ENCODE data around the gene SHC1. TPM values are rescaled to one million over a fixed set of nuclear protein-coding genes. Genes with fewer than 3 reads are reported as not detected.

The SHC1 gene
- total and polyA plus RNA-seq, 2 donors (not counting 1 experiment from before 2014, with no cell fraction given) = 50.1 to 61.4 TPM

DNA sequence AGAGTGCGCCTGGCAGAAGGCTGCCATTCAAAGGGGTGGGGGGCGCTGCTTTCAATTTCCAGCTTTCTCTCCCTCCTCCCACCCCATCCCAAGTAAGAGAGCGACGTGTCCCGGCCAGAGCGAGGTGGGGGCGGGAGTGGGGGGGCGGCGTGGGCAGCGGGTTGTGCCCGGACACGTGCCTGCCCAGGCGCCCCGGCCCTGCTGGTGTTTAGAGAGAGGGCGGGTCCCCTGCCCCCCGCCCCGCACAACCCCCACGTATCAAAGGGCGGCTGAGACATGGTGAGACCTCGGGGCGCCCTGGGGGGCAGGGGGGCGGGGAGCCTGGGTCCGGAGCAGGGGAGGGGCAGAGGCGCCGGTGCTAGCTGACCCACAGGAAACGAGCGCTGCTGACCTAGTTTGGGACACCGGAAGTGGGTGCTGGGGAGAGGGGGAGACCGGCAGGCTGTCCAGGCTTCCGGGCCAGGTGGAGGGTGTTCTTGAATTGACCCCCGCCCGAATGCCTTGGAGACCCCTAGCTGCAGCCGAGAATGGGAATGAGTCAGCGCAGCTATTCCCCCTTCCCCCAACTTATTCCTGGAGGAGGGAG, 33.3 kb upstream of the SHC1 start:
- no peaks in the 10 kb centered on the region for H3K9me3 ChIP-seq (ENCODE audit: control extremely low read depth in 1 of 3, control insufficient read depth in 2 of 3, insufficient read depth in 1 of 3, low read length in 2 of 3)
- peaks cover 62% of the 10 kb centered on the region for H3K79me2 ChIP-seq (ENCODE audit: control insufficient read depth, insufficient read depth, low read length)
- DNase-seq (no peak), ATAC-seq (ENCODE audit: low read depth) (no peak)
- H3K9me3 Mint-ChIP-seq (ENCODE audit: insufficient read depth) = no peaks in the 10 kb centered on the region
- ChIA-PET CTCF (interaction anchor here (0.7 to 18.4 kb wide), 3 partner anchors 10 to 60 kb away, joined by 3 to 295 read pairs (median 4); partner anchors contain the start of gene PBXIP1), POLR2A (interaction anchor here (1.5 to 7.4 kb wide), 2 partner anchors 11 to 30 kb away, joined by 9 to 74 read pairs; partner anchors contain the start of gene CKS1B)
- H3K27me3 ChIP-seq (replicated peaks in 1 of 4; ENCODE audit: control extremely low read depth in 1 of 4, control insufficient read depth in 3 of 4, insufficient read depth in 4 of 4, low read length in 3 of 4) = no peaks in the 10 kb centered on the region
- TF ChIP-seq EZH2 (IDR thresholded peaks at IDR 0.05; ENCODE audit: borderline replicate concordance, insufficient read depth, low read depth, low read length, poor library complexity, severe bottlenecking) (no peak), CTCF (IDR thresholded peaks at IDR 0.05) (no peak)
- H3K36me3 ChIP-seq (replicated peaks in 1 of 2; ENCODE audit: control extremely low read depth in 1 of 2, control insufficient read depth in 1 of 2, extremely low read depth in 1 of 2, insufficient read depth in 2 of 2, low read length in 1 of 2) = peaks cover 0 to under 1% of the 10 kb centered on the region in 2 experiments
- peak overlapping the region; percentile 94 for H3K27ac Mint-ChIP-seq
- peak overlapping the region; percentile 59 to 81 for H3K27ac ChIP-seq (ENCODE audit: low read length in 2 of 2)
- peaks cover 29% of the 10 kb centered on the region for H4K20me1 ChIP-seq (ENCODE audit: control insufficient read depth, insufficient read depth, low read length, poor library complexity, severe bottlenecking)
- H3K4me1 ChIP-seq (ENCODE audit: control insufficient read depth in 2 of 2, insufficient read depth in 2 of 2, low read length in 2 of 2) = peaks cover 59 to 66% of the 10 kb centered on the region in 2 donors
- intact Hi-C loops (cut with micrococcal nuclease) = loop anchor here (5.0 kb wide), 3 partner anchors 397 to 677 kb away; partner anchors contain the start of genes ADAR, ATP8B2 and UBE2Q1
- H3K4me3 Mint-ChIP-seq = peak overlapping the region; percentile 90
- peak overlapping the region; percentile 84 to 98 (median 93) for H3K4me3 ChIP-seq (ENCODE audit: control extremely low read depth in 1 of 5, extremely low read depth in 1 of 5, insufficient read depth in 1 of 5, low read depth in 2 of 5, low read length in 4 of 5)
- H3K4me1 Mint-ChIP-seq = peaks cover 56% of the 10 kb centered on the region
- H3K9ac ChIP-seq (ENCODE audit: low read length) = peak overlapping the region; percentile 94
- peak overlapping the region; percentile 96 for H3K4me2 ChIP-seq (replicated peaks; ENCODE audit: low read depth, low read length, poor library complexity, severe bottlenecking)
- no peaks in the 10 kb centered on the region for H3K27me3 Mint-ChIP-seq
- H2AFZ ChIP-seq (ENCODE audit: insufficient read depth, low read depth, low read length, poor library complexity, severe bottlenecking) = peak overlapping the region; percentile 59
- 1% methylated on average over 12 of the region's 34 CpGs for WGBS (ENCODE audit: insufficient coverage)

All from B cell (primary cell).